BJ (cell line): ENCODE results near the gene ZNF438. TPM values are rescaled to one million over a fixed set of nuclear protein-coding genes. Genes with fewer than 3 reads are reported as not detected.

Experiments used
- CTCF ChIA-PET: fragments of 350-600 bp; formaldehyde crosslinking; extraction: SDS; loops from one replicate; lab custom pipeline; 2021; ENCODE audit warnings: antibody characterized with exemption, inconsistent platforms; lab: Yijun Ruan, JAX
- POLR2A ChIA-PET: fragments of 300-600 bp; sonication (Branson Sonifier 250); formaldehyde crosslinking; extraction: SDS; loops from one replicate; lab custom pipeline; 2021; ENCODE audit warnings: antibody characterized with exemption; lab: Charles Lee
- DNase-seq: peaks from one replicate; pipeline ENCODE4 v3.0.0-alpha.2; 2011; ENCODE audit warnings: low read depth
- H3K27me3 ChIP-seq: 2 replicates; pipeline ENCODE4 v1.6.0; 2011; ENCODE audit warnings: low read length; ENCODE audit not compliant: control insufficient read depth, insufficient read depth
- H3K36me3 ChIP-seq: 2 replicates; pipeline ENCODE4 v1.5.1; 2011; ENCODE audit warnings: low read length; ENCODE audit not compliant: control insufficient read depth, insufficient read depth
- H3K4me3 ChIP-seq: 2 replicates; pipeline ENCODE4 v1.5.1; 2011; ENCODE audit warnings: low read depth, mild to moderate bottlenecking, control low read depth, low read length
- CTCF ChIP-seq: IDR thresholded peaks from 2 replicates; pipeline ENCODE4 v1.5.1; 2011; ENCODE audit warnings: low read depth, mild to moderate bottlenecking, control low read depth, inconsistent platforms, low read length, moderate library complexity; ENCODE audit not compliant: insufficient read depth
- polyA plus RNA-seq: library from polyadenylated mRNA; depleted of rRNA; stranded (reverse); fragments of >200 nt; gene quantifications from 2 replicates; pipeline ENCODE4 v1.2.3, GENCODE V29; 2011

The ZNF438 gene
- polyA plus RNA-seq, 1 experiment = 3.7 TPM

- Histone ChIP-seq H3K27me3 (no peaks in the 10 kb centered on the region), H3K4me3 (no peak overlapping the region), H3K36me3 (no peaks in the 10 kb centered on the region)
- DNase-seq = no peak
- POLR2A ChIA-PET = no interaction called here
- no peak for TF ChIP-seq CTCF
- CTCF ChIA-PET = interaction anchor here (1.2 to 1.7 kb wide), 2 partner anchors 41 to 252 kb away, joined by 3 to 5 read pairs; no protein-coding TSS in a partner anchor
Measured at GRCh38 chr10:31035266-31035798, 3.7 kb upstream of the ZNF438 start.

- Histone ChIP-seq H3K36me3 (no peaks in the 10 kb centered on the region), H3K4me3 (no peak overlapping the region), H3K27me3 (no peaks in the 10 kb centered on the region)
- ChIA-PET POLR2A (interaction anchor here (0.6 kb wide), 1 partner anchor 222 kb away, joined by 3 read pairs; no protein-coding TSS in a partner anchor), CTCF (interaction anchor here (0.6 to 1.7 kb wide), 4 partner anchors 42 to 774 kb away, joined by 3 to 5 read pairs (median 4); no protein-coding TSS in a partner anchor)
- TF ChIP-seq CTCF = no peak
- peak; percentile 87 for DNase-seq
Measured at GRCh38 chr10:31034098-31034909, 2.6 kb upstream of the ZNF438 start.

- no peak overlapping the region for H3K4me3 ChIP-seq
- no peaks in the 10 kb centered on the region for H3K27me3 ChIP-seq
- no peak for TF ChIP-seq CTCF
- POLR2A ChIA-PET = interaction anchor here (0.7 kb wide), 2 partner anchors 34 to 68 kb away, joined by 3 to 21 read pairs; no protein-coding TSS in a partner anchor
- no peaks in the 10 kb centered on the region for H3K36me3 ChIP-seq
- DNase-seq = no peak
- CTCF ChIA-PET = interaction anchor here (1.5 to 2.1 kb wide), 2 partner anchors 186 to 250 kb away, joined by 4 to 9 read pairs; no protein-coding TSS in a partner anchor
Measured at GRCh38 chr10:31033147-31033546, 1.5 kb upstream of the ZNF438 start.

GRCh38 chr10:31032258-31033132 lies 830 bp upstream of the ZNF438 start:
- CTCF ChIA-PET = interaction anchor here (0.6 to 2.1 kb wide), 10 partner anchors 8 to 776 kb away, joined by 3 to 9 read pairs (median 3); no protein-coding TSS in a partner anchor
- 0 out of 2 replicates have a peak, but pooled peaks have one; percentile 10 for TF ChIP-seq CTCF
- DNase-seq = peak; percentile 55
- Histone ChIP-seq H3K4me3 (peak overlapping the region; percentile 41), H3K27me3 (no peaks in the 10 kb centered on the region), H3K36me3 (no peaks in the 10 kb centered on the region)
- POLR2A ChIA-PET = interaction anchor here (0.6 to 1.1 kb wide), 12 partner anchors 17 to 465 kb away, joined by 3 to 21 read pairs (median 4); no protein-coding TSS in a partner anchor
